Measurements from ENCODE around the gene ZNF680.
"Not testable (repeated sequence)": the region's sequence is repeated elsewhere in the genome, so short reads cannot be mapped to it uniquely, and the experiment has no call there.

DNA sequence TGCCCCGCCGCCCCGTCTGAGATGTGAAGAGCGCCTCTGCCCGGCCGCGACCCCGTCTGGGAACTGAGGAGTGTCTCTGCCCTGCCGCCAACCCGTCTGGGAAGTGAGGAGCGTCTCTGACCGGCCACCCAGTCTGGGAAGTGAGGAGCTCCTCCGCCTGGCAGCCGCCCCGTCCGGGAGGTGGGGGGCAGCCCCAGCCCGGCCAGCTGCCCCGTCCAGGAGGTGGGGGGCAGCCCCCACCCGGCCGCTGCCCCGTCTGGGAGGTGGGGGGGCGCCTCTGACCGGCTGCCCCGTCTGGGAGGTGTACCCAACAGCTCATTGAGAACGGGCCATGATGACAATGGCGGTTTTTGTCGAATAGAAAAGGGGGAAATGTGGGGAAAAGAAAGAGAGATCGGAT lies 8.7 kb downstream of the ZNF680 start:
- TF ChIP-seq, protein P1, sequence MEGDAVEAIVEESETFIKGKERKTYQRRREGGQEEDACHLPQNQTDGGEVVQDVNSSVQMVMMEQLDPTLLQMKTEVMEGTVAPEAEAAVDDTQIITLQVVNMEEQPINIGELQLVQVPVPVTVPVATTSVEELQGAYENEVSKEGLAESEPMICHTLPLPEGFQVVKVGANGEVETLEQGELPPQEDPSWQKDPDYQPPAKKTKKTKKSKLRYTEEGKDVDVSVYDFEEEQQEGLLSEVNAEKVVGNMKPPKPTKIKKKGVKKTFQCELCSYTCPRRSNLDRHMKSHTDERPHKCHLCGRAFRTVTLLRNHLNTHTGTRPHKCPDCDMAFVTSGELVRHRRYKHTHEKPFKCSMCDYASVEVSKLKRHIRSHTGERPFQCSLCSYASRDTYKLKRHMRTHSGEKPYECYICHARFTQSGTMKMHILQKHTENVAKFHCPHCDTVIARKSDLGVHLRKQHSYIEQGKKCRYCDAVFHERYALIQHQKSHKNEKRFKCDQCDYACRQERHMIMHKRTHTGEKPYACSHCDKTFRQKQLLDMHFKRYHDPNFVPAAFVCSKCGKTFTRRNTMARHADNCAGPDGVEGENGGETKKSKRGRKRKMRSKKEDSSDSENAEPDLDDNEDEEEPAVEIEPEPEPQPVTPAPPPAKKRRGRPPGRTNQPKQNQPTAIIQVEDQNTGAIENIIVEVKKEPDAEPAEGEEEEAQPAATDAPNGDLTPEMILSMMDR (IDR thresholded peaks at IDR 0.05; ENCODE audit: borderline replicate concordance, extremely low read depth, low read length, poor library complexity, severe bottlenecking): not testable (repeated sequence)
- TF ChIP-seq EZH2 (IDR thresholded peaks at IDR 0.05; ENCODE audit: borderline replicate concordance, low read depth, low read length, severe bottlenecking): not testable (repeated sequence)

Measured in DND-41 (cell line).